GM21515 (cell line): ENCODE measurements around the gene NCOA6.
"Not testable (repeated sequence)": the region's sequence is repeated elsewhere in the genome, so short reads cannot be mapped to it uniquely, and the experiment has no call there.

ENCODE experiments used
- ATAC-seq: cut with Tn5 transposase; IDR thresholded peaks from one replicate; pipeline ENCODE4 v1.9.1; 2021; ENCODE audit not compliant: unreplicated experiment

Gene NCOA6

GRCh38 chr20:34722560-34722959 is 102.9 kb downstream of the NCOA6 start:
- not testable (repeated sequence) for ATAC-seq

GRCh38 chr20:34720266-34720665 is 105.2 kb downstream of the NCOA6 start:
- ATAC-seq: no peak

DNA sequence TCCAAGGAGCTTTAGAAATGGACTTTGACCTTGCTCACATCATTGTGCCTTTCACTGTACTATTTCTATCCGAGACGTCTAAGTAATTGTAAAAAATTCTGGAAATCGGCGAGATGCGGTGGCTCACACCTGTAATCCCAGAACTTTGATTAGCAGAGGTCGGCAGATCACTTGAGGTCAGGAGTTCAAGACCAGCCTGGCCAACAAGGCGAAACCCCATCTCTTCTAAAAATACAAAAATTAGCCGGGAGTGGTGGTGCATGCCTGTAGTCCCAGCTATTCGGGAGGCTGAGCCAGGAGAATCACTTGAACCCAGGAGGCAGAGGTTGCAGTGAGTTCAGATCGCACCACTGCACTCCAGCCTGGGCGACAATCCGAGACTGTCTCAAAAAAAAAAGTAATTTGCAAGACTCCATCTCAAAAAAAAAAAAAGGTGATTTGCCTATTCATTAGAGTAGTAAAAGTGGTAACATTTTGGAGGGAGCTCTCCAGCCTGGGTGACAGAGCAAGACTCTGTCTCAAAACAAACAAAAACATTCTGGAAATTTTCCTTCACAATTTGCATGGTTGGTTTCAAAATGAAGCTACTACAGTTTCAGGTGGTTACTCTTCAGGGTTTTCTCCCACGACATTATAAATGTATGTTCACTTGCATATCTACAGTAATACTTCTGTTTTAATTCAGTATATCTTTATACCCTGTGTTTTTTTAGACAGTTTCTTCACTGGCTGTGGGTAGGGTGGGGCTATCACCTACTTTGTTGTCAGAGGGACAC is 106.0 kb downstream of the NCOA6 start:
- ATAC-seq: peak; percentile 66

GRCh38 chr20:34717230-34718095 is 108.0 kb downstream of the NCOA6 start:
- ATAC-seq: no peak

DNA sequence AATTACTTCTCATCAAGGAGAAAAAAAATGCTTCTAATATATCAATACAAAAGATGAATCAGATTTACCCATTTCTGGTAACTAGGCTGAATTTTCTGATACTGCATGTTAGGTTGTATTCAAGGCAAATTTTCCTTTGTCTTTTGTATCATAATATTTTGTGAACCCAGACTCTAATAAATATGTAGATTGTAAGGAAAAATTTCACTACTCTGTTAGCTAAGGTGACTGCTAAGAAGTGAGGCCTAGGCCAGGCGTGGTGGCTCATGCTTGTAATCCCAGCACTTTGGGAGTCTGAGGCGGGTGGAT is 108.6 kb downstream of the NCOA6 start:
- ATAC-seq: no peak

GRCh38 chr20:34715384-34715783 is 110.1 kb downstream of the NCOA6 start:
- no peak for ATAC-seq

DNA sequence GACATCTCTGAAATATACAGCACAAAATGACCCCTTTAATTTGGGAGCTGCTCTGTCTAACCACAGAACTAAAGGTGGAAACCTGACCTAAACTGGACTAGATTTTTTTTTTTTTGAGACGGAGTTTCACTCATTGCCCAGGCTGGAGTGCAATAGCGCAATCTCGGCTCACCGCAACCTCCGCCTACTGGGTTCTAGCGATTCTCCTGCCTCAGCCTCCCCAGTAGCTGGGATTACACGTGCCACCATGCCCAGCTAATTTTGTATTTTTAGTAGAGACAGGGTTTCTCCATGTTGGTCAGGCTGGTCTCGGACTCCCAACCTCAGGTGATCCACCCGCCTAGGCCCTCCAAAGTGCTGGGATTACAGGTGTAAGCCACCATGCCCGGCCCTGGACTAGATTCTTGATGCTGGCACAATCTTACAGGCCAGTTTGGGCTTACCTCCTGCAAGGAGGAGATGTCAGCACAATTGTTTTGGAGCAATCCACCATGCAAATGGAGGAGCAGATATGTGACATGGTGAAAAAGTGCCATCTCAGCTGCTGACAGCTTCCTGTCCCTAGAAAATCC is 111.4 kb downstream of the NCOA6 start:
- ATAC-seq: not testable (repeated sequence)

DNA sequence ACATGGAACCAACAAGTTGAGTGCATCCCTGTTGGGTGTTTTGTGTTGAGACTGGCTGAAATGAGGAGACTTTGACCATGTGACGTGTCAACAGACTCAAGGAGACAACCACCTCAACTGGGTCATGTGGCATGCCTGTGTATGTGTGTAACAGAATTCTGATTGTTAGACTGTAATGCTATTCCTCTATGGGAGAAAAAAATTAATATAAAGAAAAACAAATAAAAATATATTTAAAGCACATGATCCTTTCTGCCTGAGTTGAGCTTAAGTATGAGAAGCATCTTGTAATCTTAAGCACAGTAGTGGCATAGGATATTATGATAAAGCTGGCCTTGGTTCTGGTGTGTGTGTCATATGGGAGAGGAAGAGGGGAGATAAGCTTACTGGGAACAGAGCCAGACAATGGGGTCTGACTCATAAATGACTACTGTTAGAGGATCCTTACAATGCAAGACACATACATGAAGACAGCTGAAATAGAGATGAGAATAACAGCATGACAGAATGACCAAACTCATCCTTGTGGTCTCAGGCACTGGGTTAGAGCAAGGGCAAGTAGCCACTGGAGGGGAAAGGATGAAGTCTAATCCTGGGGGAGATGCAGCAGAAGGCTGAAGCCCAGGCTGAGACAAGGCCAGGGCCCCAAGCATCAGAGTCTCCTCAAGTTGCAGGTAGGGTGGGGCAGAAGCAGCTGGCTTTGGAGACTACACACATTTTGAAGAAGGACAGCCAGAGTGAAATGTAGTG is 112.1 kb downstream of the NCOA6 start:
- ATAC-seq: no peak

GRCh38 chr20:34712525-34713192 is 112.8 kb downstream of the NCOA6 start:
- no peak for ATAC-seq

- no peak for ATAC-seq
These were observed 113.5 kb downstream of the NCOA6 start for GRCh38 chr20:34711813-34712430.

- no peak for ATAC-seq
These were observed 114.4 kb downstream of the NCOA6 start for GRCh38 chr20:34710861-34711574.

- ATAC-seq: no peak
These were observed 114.9 kb downstream of the NCOA6 start for GRCh38 chr20:34710568-34710839.

- ATAC-seq: peak; percentile 19
These were observed 115.5 kb downstream of the NCOA6 start for GRCh38 chr20:34709831-34710567.

DNA sequence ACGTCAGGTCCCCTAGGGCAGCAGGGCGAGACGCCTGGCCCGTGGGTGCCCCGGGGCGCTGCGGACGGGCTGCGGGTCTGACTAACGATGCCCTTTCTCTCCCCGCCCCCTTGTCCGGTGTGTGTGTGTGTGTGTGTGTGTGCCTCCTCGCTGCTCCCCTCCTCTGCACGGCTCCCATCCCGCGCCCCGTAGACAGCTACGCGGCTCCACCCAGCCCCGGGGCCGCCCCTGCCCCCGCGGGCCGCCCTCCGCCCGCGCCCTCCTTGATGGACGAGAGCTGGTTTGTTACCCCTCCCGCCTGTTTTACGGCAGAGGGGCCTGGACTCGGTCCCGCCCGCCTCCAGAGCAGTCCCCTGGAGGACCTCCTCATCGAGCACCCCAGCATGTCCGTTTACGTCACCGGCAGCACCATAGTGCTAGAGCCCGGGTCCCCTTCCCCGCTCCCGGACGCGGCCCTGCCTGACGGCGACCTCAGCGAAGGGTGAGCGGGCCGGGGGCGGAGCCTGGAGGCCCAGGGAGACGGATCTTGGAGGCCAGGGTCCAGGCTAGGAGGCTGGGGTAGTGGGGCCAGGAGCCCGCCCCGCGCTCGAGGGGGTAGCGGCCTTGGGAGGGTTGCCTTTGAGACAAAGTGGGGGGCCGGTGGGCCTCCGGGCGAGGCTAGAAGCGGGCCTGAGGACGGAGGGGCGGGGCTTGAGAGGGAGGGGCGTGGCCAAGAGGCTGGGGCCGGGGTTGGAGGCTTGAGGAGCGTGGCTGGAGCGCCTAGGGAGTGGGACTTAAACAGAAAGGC is 116.2 kb downstream of the NCOA6 start:
- peak; percentile 41 for ATAC-seq

GRCh38 chr20:34708621-34709043 is 116.8 kb downstream of the NCOA6 start:
- peak; percentile 2 for ATAC-seq

- no peak for ATAC-seq
These were observed 118.3 kb downstream of the NCOA6 start for GRCh38 chr20:34706912-34707784.

GRCh38 chr20:34706302-34706875 is 119.1 kb downstream of the NCOA6 start:
- no peak for ATAC-seq
